Stomach (tissue), 4 donors: Measurements from ENCODE around the gene RNF213.

Experiments used
- EP300 ChIP-seq: sonication (generic); formaldehyde crosslinking; IDR thresholded peaks from one replicate; pipeline ENCODE4 v1.6.1; 2017; ENCODE audit warnings: antibody characterized with exemption
- POLR2A ChIP-seq, 4 donors: fragments of 450-650 bp; IDR thresholded peaks; one replicate each; pipeline ENCODE4 v1.6.1; 2016; ENCODE audit warnings: antibody characterized with exemption in 4 of 4, control low read depth in 2 of 4, mild to moderate bottlenecking in 1 of 4, moderate library complexity in 1 of 4
- POLR2AphosphoS5 ChIP-seq, 3 donors: sonication (generic); formaldehyde crosslinking; IDR thresholded peaks; one replicate each; pipeline ENCODE4 v1.6.1; 2016; ENCODE audit warnings: antibody characterized with exemption in 3 of 3
- TF ChIP-seq, protein P1 (sequence below), 7 experiments: fragments of 450-650 bp in 4 of 7; fragments of 200-600 bp in 3 of 7; sonication (generic) in 3 of 7; IDR thresholded peaks; one replicate each; pipeline ENCODE4 v1.5.1; 2016 to 2019; ENCODE audit warnings: antibody characterized with exemption in 7 of 7, control low read depth in 2 of 7, mild to moderate bottlenecking in 1 of 7

DNA sequence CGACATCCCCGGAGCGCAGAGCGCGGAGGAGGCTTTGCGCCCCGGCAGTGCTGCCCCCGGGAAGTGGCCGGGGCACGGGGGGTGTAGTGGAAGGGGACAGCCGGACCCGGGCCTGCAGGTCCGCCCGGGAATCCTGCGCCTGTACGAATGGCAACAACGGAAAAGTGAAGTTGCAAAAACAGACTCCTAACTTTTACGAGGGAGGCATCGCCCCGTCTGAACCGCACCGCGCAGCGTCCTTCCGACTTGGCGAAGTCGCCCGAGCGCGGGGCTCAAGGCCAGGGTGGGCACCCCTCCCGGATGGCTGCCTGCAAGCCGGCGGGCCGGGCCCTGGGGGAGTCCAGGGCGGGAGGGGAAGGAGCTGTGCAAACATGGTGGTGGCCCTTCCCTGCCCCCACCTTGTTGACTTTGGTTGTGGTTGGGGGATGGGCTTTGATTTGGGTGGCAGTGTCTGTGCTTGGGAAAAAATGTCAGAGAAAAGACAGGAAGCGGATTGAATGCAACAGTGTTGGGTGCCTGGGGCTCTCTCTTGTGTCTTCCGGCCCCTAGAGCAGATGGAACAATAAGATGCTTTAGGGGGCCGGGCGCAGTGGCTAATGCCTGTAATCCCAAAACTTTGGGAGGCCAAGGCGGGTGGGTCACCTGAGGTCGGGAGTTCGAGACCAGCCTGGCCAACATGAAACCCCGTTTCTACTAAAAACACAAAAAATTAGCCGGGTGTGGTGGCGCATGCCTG, 675 bp downstream of the RNF213 start:
- no peak for TF ChIP-seq POLR2A (IDR thresholded peaks at IDR 0.05)
- TF ChIP-seq, protein P1, sequence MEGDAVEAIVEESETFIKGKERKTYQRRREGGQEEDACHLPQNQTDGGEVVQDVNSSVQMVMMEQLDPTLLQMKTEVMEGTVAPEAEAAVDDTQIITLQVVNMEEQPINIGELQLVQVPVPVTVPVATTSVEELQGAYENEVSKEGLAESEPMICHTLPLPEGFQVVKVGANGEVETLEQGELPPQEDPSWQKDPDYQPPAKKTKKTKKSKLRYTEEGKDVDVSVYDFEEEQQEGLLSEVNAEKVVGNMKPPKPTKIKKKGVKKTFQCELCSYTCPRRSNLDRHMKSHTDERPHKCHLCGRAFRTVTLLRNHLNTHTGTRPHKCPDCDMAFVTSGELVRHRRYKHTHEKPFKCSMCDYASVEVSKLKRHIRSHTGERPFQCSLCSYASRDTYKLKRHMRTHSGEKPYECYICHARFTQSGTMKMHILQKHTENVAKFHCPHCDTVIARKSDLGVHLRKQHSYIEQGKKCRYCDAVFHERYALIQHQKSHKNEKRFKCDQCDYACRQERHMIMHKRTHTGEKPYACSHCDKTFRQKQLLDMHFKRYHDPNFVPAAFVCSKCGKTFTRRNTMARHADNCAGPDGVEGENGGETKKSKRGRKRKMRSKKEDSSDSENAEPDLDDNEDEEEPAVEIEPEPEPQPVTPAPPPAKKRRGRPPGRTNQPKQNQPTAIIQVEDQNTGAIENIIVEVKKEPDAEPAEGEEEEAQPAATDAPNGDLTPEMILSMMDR (IDR thresholded peaks at IDR 0.05): no peak
- peak; percentile 2 to 34 (median 10) for TF ChIP-seq POLR2AphosphoS5 (IDR thresholded peaks at IDR 0.05)
- TF ChIP-seq EP300: peak; percentile 4
